NCI-H2196 treated with DMSO at 0.1 percent for 48 hours (cell line): ENCODE data around the gene CD300LB.

Experiments used
- DNase-seq: peaks from one replicate; lab custom pipeline; 2025; ENCODE audit not compliant: unreplicated experiment; lab: John Stamatoyannopoulos, UW

CD300LB gene

GRCh38 chr17:74550602-74551001, 19.3 kb upstream of the CD300LB start:
- no peak for DNase-seq

- DNase-seq: no peak
These were observed 18.1 kb upstream of the CD300LB start for GRCh38 chr17:74549343-74549742.

GRCh38 chr17:74547736-74548135, 16.5 kb upstream of the CD300LB start:
- DNase-seq: peak; percentile 78

GRCh38 chr17:74547264-74547663, 16.0 kb upstream of the CD300LB start:
- DNase-seq: no peak

GRCh38 chr17:74546586-74546985, 15.3 kb upstream of the CD300LB start:
- no peak for DNase-seq

GRCh38 chr17:74545843-74546230, 14.6 kb upstream of the CD300LB start, which contains the start of gene CD300C:
Gene CD300C (minus strand): TSS chr17:74546115. CDS start chr17:74545782, 333 bp downstream.
- no peak for DNase-seq

GRCh38 chr17:74544991-74545842, 13.9 kb upstream of the CD300LB start:
- no peak for DNase-seq

GRCh38 chr17:74543891-74544760, 12.9 kb upstream of the CD300LB start:
- no peak for DNase-seq

GRCh38 chr17:74543406-74543805, 12.1 kb upstream of the CD300LB start:
- DNase-seq: no peak

- no peak for DNase-seq
These were observed 11.6 kb upstream of the CD300LB start for GRCh38 chr17:74542727-74543383.

- DNase-seq: no peak
These were observed 10.9 kb upstream of the CD300LB start for GRCh38 chr17:74542166-74542565.

- no peak for DNase-seq
These were observed 10.2 kb upstream of the CD300LB start for GRCh38 chr17:74541176-74542111.

GRCh38 chr17:74539281-74539820, 8.1 kb upstream of the CD300LB start:
- DNase-seq: no peak

GRCh38 chr17:74536890-74537289, 5.6 kb upstream of the CD300LB start:
- no peak for DNase-seq

GRCh38 chr17:74532115-74532514, 840 bp upstream of the CD300LB start:
- no peak for DNase-seq

- no peak for DNase-seq
These were observed 484 bp downstream of the CD300LB start for GRCh38 chr17:74530831-74531150.

- DNase-seq: no peak
These were observed 2.0 kb downstream of the CD300LB start for GRCh38 chr17:74529243-74529642.

- no peak for DNase-seq
These were observed 2.6 kb downstream of the CD300LB start for GRCh38 chr17:74528491-74529199.

- DNase-seq: no peak
These were observed 3.5 kb downstream of the CD300LB start for GRCh38 chr17:74527756-74528155.

GRCh38 chr17:74527081-74527480, 4.2 kb downstream of the CD300LB start:
- DNase-seq: no peak
